Measurements from ENCODE around the gene MTA3.
"Not testable (repeated sequence)": the region's sequence is repeated elsewhere in the genome, so short reads cannot be mapped to it uniquely, and the experiment has no call there.

Gene MTA3

DNA sequence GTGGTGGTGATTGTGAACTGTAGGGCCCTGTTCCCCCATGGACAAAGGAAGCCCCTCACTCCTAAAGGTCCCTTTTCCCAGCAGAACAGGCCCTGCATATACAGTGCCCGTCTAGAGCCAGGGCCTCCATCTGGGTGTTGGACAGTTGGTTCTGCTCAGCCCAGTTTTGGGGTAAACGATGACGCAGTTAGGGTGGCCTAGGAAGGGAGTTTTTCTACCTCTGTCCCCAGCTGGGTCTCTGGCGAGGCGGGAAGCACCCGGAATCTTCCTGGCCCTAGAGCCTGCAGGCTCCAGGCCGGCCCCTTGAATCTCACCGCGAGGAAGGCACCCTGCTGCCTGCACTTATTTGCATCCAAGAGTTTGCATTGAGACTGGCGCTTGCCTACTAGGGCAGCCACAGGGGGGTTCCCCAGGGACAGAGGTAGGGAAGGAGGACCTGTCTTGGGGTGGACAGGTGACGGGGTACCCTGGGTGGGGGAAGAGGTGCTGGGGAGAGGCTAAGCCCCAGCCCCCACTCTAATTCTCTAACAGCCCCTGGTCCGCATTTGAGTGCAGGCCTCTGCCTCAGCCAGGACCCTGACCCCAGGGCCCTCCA, 529 bp upstream of the MTA3 start:
- peak; percentile 12 for DNase-seq

DNA sequence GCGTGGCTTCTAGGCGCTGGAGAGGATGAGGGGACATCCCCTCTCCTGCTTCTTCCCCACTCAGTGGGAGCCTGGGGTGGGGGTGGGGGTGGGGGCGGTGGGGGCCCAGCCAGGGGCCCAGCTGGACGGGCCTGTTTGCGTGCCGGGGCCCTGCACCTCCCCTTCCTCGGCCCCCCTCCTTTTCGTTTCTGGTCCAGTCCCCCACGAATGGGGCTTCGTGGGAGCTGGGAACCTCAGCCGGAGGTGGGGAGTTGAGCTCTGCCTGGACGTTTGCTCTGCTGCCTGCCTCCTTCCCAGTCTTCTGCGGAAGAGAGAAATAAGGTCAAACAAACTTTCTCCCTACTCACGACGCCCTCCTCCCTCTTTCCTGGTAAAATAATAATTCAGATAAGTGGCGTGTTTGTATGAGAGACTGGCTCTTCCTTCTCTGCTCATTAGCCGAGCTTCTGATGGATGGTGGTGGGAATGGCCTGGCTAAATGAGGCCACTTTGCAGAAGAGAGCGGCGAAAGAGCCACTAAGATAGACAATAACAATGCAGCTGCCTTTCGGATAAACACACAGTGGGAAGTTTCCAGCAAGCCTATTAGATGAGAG, 782 bp downstream of the MTA3 start:
- peak; percentile 25 for DNase-seq

DNA sequence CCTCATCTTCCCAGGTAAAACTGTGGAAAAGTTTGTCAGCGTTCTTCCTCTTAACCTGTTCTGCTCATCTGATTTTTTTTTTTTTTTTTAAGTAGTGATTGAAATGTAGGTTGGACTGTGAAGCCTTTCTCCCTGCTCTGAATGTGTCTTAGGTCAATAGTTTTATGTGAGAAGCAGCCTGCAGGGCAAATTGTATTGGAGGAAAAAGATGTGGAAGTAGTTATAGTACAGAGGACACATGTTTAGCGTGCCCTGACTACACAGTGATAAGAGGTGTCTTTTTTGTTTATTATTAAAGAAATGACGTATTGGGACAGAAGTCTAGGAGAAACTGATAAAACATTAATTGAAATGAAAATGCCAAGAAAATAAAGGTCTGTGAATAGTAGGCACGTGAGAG, 1.5 kb downstream of the MTA3 start:
- DNase-seq, result no peak

DNA sequence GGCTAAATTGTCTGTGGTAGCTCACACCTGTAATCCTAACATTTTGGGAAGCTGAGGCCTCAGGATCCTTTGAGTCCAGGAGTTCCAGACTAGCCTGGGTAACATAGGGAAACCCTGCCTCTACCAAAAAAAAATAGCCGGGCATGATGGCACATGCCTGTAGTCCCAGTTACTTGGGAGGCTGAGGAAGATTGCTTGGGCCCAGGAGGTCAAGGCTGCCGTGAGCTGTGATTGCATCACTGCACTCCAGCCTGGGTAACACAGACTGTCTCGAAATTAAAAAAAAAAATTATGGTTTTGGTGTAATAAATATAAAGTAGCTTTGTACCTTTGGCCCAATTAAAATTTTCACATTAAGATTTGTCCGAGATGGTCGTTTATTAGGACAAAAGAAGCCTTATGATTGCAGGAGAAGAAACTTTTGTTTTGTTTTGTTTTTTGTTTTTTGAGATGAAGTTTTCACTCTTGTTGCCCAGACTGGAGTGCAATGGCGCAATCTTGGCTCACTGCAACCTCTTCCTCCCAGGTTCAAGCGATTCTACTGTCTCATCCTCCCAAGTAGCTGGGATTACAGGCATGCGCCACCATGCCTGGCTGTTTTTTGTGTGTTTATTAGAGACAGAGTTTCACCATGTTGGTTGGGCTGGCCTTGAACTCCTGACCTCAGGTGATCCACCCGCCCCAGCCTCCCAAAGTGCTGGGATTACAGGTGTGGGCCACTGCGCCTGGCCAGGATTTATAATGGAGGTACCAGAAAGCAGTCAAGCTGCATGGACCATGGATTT, 4.1 kb downstream of the MTA3 start:
- DNase-seq, result no peak

DNA sequence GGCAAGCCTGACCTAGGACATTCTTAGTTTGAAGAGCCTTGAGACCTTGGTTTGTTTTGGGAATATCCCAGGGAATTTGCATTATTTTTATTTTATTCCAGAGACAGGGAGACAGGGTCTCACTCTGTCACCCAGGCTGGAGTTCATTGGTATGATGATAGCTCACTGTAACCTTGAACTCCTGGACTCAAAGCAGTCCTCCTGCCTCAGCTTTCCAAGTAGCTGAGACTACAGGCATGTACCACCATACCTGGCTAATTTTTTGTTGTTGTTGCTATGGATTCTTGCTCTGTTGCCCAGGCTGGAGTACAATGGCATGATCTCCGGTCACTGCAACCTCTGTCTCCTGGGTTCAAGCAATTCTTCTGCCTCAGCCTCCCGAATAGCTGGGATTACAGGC, 4.8 kb downstream of the MTA3 start:
- DNase-seq, result no peak

DNA sequence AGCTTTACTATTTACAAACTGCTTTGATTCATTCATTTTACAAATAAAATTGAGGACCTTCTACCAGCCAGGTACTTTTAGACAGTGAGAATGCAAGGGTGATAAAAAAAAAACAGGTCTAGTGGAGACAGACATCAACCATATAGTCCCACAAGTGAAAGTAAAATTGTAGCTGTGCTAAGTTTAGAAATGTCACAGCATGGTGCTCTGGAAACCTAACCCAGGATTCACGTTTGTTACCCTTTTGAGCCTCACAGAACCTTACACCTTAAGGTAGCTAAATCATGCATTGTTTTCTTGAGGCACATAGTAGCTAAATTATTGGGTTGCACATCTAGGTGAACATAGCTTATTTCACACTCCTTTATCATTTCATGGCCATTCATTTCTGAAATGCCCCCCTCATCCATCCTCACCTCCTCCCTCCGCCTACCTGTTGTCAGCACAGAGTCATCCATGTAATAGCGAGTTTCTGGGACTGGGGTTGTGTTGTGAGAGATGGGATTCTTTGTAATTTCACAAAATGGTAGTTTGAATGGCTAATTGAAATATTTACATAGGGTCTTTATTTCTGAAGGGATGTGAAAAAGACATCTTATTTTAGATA, 7.1 kb downstream of the MTA3 start:
- no peak for DNase-seq

DNA sequence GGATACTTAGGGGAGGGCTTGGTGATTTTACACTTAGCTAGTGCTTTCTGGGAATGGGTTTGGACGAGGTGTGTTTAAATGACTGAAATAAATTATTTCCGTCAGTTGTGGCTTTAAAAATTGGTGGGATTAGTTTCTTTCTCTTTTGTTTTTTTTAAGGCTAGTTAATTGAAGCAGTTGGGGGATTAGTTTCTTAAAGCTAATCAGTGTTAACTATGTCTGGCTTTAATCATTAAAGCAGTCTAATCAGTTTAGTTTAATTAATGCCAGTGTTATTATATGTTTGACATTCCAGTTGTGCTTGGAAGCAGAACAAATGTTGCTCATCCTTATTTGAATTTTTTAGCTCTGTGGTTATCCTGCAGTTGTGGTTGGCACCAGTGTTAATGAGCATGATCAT, 10.2 kb downstream of the MTA3 start:
- DNase-seq, result no peak

DNA sequence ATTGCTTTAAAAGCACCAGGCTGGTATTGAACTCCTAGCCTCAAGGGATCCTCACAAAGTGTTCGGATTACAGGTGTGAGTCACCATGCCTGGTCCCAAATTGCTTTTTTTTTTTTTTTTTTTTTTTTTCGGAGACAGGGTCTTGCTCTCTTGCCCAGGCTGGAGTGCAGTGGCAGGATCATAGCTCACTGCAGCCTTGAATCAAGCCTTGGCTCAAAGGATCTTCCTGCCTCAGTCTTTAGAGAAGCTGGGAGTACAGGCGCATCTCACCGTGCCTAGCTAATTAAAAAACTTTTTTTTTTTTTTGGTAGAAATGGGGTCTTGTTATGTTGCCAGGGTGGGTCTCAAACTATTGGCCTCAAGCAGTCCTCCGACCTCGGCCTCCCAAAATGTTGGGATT, 12.8 kb downstream of the MTA3 start:
- DNase-seq, result no peak

DNA sequence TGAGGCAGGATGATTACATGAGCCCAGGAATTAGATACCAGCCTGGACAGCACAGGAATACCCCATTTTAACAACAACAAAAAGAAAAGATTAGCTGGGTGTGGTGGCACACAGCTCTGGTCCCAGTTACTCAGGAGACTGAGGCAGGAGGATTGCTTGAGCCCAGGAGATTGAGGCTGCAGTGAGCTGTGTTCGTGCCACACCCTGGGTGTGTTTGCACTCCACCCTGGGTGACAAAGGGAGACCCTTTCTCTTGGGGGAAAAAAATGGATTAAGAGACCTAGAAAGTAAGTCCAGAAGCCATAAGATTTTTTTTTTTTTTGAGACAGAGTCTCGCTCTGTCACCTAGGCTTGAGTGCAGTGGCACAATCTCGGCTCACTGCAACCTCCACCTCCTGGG, 16.2 kb downstream of the MTA3 start:
- DNase-seq, result not testable (repeated sequence)

DNA sequence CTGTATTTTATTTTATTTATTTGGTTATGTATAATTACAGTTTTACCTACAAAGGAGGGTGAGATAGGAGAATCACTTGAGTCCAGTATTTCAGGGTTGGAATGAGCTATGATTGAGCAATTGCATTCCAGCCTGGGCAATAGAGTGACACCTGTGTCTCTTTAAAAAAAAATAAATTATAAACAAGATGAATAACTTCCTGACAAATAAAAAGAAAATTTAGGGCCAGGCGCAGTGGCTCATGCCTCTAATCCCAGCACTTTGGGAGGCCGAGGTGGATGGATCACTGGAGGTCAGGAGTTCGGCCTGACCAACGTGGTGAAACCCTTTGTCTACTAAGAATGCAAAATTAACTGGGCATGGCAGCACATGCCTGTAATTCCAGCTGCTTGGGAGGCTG, 17.3 kb downstream of the MTA3 start:
- no peak for DNase-seq

DNA sequence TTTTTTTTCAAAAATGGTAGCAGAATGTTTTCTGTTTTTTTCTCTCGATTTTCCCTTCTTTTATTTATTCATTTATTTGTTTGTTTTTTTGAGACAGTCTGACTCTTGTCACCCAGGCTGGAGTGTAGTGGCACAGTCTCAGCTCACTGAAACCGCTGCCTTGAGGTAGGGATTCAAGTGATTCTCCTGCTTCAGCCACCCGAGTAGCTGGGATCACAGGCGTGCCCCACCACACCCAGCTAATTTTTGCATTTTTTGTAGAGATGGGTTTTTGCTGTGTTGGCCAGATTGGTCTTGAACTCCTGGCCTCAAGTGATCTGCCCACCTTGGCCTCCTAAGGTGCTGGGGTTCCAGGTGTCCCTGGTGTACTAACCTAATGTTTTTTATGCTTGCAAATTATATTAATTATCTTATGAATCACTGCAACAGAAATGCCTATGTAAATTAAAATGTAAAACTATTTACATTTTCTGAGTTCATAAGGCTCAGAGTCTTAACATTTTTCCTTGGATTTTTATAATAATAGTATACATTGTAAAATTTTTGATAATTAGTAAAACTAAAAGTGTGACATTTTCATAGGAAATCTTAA, 19.2 kb downstream of the MTA3 start:
- DNase-seq, result no peak

DNA sequence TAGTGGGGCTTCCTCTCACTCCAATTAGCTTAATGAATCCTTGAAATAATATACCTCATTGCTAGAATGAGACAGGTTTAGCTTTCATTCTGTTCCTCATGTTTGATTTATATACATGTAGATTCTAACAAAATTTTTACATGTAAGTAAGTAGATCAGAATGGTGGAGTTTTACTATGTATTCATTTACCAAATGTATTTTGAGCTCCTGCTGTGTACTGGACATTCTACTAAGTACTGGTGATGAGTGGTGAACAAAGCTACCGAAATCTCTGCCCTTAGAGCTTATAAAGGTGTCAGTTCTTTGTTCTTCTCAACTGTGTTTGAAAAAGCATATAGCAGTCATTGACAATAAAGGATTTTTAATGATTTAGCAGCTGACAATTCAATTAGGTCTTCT, 19.7 kb downstream of the MTA3 start:
- DNase-seq, result no peak

DNA sequence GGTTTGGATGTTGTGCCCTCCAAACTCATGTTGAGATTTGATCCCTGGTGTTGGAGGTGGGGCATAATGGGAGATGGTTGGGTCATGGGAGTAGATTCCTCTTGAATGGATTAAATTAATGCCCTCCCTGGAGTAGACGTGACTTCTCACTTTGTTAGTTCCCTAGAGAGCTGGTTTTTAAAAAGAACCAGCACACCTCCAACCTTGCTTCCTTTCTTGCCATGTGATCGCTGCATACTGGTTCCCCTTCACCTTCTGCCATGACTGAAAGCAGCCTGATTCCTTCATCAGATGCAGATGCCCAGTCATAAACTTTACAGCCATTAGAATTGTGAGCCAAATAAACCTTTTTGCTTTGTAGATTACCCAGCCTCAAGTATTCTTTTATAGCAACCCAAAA, 21.7 kb downstream of the MTA3 start:
- DNase-seq, result no peak

DNA sequence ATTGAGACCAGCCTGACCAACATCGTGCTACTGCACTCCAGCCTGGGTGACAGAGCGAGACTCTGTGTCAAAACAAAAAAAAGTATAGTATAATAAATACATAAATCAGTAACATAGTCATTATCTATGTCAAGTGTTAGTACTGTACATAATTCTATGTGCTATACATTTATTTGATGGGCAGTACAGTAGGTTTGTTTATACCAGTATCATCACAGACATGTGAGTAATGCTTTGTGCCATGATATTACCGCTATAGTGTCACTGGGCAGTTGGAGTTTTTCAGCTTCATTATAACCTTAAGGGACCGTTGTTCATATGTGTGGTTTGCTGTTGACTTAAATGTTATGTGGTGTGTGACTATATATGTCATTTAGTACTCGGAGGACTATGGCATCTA, 24.9 kb downstream of the MTA3 start:
- DNase-seq, result no peak

DNA sequence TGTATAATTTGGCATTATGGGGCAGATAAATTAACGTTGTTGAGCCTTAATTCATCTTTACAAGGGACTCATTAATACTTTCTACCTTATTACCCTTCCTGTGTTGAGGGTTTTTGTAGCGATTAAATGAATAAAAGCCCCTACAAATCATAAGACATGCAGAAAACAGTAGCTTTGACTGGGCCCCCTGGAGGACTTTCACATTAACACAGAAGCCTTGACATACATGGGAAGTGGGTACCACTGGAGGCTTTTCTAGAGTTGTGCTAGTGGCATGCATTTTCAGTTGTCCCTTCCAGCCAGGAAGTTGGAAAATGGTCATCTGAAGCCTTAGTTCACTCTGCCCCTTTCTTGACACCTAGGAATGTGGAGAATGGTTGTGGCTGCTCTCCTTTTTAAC, 30.2 kb downstream of the MTA3 start:
- no peak for DNase-seq

DNA sequence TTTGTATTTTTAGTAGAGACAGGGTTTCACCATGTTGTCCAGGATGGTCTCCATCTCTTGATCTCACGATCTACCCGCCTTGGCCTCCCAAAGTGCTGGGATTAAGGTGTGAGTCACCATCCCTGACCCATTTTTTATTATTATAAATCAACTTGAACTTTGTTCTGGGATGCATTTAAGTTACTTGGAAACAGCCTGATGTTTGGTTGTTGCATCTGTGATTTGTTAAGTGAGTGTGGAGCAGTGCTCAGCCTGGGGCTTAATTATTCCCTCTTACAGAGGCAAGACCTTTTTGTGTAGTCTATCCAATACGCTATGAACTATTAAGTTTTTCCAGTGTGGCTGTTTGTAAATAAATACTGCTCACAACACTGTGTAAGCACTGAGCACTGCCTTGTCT, 32.6 kb downstream of the MTA3 start:
- DNase-seq, result no peak

DNA sequence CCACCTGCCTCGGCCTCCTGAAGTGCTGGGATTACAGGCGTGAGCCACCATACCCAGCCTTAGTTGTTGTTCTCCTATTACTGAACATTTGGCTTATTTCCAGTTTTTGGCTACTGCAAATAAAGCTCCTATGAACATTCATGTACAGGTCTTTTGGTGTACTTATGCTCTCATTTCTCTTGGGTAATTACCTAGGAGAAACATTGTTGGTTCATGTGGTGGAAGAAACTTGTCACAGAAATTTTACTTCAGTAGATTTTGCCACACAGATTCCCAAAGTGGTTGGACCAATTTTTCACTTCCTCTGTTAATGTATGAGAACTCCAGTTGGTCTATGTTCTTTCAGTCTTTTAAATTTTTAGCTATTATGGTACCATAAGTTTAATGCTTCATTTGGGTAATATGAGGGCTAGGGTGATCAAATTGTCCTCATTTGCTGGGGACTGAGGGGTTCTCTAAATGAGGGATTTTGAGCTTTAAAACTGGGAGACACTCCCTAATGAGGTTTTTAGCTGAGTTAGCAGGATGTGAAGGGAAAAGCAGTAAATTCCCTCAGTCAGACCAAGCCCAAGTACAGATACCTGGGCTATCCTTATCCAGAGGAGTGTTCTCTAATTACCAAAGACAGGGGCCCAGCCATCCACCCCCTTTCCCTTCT, 33.9 kb downstream of the MTA3 start:
- DNase-seq, result no peak

DNA sequence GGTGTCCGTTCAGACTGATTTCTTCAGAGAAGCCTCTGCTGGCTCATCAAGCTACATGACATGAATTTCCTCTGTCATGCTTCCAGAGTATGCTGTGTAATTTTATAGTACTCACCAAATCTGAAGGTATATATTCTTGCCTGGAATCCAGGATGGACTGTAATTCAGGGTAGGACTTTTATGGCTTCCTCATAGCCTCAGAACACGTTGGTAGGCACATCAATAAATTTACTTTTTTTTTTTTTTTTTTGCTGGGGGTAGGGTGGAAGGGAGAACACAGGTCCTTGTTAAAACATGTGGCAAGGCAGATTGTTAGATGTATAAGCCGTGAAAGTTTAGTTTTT, 34.4 kb downstream of the MTA3 start:
- no peak for DNase-seq

DNA sequence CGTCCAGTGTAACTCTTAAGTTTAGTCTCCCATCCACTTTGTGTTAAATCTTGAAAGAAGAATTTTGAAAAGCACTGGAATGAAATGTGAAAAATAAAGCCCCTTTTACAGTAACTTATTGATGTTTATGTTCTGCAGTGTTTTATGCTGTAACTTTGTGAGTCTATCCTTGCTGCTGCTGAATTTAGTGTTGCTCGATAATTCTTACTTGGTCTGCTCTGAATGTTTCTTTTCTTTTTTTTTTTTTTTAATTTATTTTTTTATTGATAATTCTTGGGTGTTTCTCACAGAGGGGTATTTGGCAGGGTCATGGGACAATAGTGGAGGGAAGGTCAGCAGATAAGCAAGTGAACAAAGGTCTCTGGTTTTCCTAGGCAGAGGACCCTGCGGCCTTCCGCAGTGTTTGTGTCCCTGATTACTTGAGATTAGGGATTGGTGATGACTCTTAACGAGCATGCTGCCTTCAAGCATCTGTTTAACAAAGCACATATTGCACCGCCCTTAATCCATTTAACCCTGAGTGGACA, 36.0 kb downstream of the MTA3 start:
- DNase-seq, result not testable (repeated sequence)

DNA sequence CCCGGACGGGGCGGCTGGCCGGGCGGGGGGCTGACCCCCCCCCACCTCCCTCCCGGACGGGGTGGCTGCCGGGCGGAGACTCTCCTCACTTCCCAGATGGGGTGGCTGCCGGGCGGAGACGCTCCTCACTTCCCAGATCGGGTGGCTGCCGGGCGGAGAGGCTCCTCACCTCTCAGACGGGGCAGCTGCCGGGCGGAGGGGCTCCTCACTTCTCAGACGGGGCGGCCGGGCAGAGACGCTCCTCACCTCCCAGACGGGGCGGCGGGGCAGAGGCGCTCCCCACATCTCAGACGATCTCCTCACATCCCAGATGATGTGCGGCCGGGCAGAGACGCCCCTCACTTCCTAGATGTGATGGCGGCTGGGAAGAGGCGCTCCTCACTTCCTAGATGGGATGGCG, 37.7 kb downstream of the MTA3 start:
- DNase-seq, result not testable (repeated sequence)

DNA sequence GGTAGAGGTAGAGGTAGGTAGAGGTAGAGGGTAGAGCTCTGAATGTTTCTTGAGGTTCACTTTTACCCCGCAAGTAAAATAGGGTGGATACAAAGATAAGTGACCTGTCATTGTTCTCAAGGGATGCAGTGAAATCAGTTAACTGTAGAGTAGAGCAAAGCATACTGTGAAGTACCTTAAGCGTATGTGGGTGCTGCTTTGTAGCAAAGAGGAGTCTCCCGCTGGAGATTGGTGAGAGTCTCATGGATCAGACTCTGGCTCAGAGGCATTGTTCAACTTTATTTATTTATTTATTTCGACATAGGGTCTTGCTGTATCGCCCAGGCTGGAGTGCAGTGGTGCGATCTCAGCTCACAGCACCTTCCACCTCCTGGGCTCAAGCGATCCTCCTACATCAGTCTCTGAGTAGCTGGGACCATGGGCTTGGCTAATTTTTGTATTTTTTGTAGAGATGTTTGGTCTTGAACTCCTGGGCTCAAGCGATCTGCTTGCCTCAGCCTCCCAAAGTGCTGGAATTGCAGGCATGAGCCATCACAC, 38.7 kb downstream of the MTA3 start:
- no peak for DNase-seq

DNA sequence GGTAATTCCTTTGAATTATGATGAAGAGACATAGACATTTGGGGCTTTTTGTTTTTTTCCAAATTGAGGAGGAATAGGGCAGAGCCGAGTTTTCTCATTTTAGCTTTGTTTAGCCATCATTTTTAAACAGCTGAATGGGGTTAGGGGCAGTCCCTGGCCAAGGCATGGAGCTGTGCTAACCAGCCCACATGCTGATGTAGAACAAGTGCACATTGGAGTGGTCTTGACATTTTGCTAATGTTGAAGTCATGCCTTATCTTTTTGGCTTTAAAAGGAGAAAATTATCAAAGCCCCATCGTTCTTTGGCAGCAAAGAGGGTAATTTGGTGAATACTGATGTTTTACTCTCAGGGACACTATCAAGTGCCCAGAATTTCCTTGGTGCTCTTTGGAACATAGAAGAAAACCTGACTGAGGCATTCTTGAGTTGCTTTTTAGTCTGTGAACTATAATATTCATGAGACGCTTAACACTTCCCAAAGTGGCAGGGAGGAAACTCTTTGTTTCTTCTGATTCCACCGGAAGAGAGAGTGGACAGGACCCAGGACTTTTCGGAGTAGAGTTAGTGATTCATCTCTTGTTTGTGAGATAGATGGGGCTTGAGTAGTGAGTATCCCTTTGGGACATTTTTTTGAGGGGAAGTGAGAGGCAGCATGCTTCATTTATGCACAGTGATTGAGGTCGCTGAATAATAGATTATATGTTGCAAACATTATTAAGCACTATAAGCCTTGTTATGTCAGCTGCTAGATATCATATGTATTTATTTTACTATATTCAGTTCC, 45.0 kb downstream of the MTA3 start:
- no peak for DNase-seq
